Body of pancreas (tissue), 4 donors: ENCODE results near the gene NOP14. TPM values are rescaled to one million over a fixed set of nuclear protein-coding genes. Genes with fewer than 3 reads are reported as not detected.

Experiments used
- ATAC-seq: fragments of 150-250 bp; one replicate; pipeline ENCODE4 v1.9.1; 2016
- DNase-seq, 4 donors: peaks; one replicate each; pipeline ENCODE4 v3.0.0-alpha.2; 2019
- H3K27ac ChIP-seq, 4 donors: fragments of 200-600 bp; sonication (generic); 1 replicate in 3 of 4; 2 replicates in 1 of 4; pipeline versions ENCODE4 v1.5.1 to v1.6.1; 2016 to 2019; ENCODE audit warnings: mild to moderate bottlenecking in 1 of 4, mixed read lengths in 1 of 4, moderate library complexity in 1 of 4
- H3K27me3 ChIP-seq, 2 donors: fragments of 200-600 bp; sonication (generic); one replicate each; pipeline ENCODE4 v1.6.0; 2016; ENCODE audit warnings: mild to moderate bottlenecking in 1 of 2
- H3K36me3 ChIP-seq, 2 donors: fragments of 200-600 bp; sonication (generic); replicated peaks in 1 of 2; 2 replicates each; pipeline ENCODE4 v1.5.1; 2016; ENCODE audit warnings: low read depth in 2 of 2; ENCODE audit not compliant: insufficient read depth in 1 of 2
- H3K4me1 ChIP-seq: fragments of 200-600 bp; sonication (generic); one replicate; pipeline ENCODE4 v1.6.0; 2016
- H3K4me3 ChIP-seq, 2 donors: fragments of 200-600 bp; sonication (generic); 1 replicate in 1 of 2; 2 replicates in 1 of 2; pipeline ENCODE4 v1.5.1; 2016 to 2019
- H3K9me3 ChIP-seq, 3 donors: fragments of 200-600 bp; sonication (generic); 1 replicate in 2 of 3; 2 replicates in 1 of 3; pipeline ENCODE4 v1.5.1; 2016
- CTCF ChIP-seq, 7 experiments: fragments of 450-650 bp in 4 of 7; fragments of 200-600 bp in 3 of 7; sonication (generic) in 3 of 7; IDR thresholded peaks; one replicate each; pipeline ENCODE4 v1.5.1; 2016 to 2019; ENCODE audit warnings: antibody characterized with exemption in 7 of 7
- POLR2A ChIP-seq, 3 donors: fragments of 450-650 bp; IDR thresholded peaks; one replicate each; pipeline ENCODE4 v1.6.1; 2016; ENCODE audit warnings: antibody characterized with exemption in 3 of 3, mild to moderate bottlenecking in 2 of 3
- WGBS, 2 donors: methylation state at CpG; one replicate each; pipeline ENCODE4 v1.1.5; 2017; 5-methylcytosine and 5-hydroxymethylcytosine counted together
- intact Hi-C: fragments of 100-400 bp; cut with DNase I; formaldehyde crosslinking; loops from one replicate; pipeline ENCODE4 v1.15.1; 2023
- total RNA-seq, 2 donors: library from RNA; depleted of rRNA; stranded (reverse); fragments of >200 nt; gene quantifications; one replicate each; pipeline ENCODE4 v1.1.0, GENCODE V29; 2016

The NOP14 gene
- total RNA-seq, 2 donors from 2014 or later: 20.0 to 20.1 TPM

GRCh38 chr4:2906218-2906617 lies 57.0 kb downstream of the NOP14 start:
- TF ChIP-seq POLR2A (IDR thresholded peaks at IDR 0.05) (no peak), CTCF (IDR thresholded peaks at IDR 0.05) (no peak)
- H3K4me1 ChIP-seq: peaks cover 26% of the 10 kb centered on the region
- no peaks in the 10 kb centered on the region for H3K27me3 ChIP-seq
- no peaks in the 10 kb centered on the region for H3K9me3 ChIP-seq
- H3K36me3 ChIP-seq: peaks cover 6 to 29% of the 10 kb centered on the region in 2 donors
- H3K4me3 ChIP-seq: no peak overlapping the region
- intact Hi-C loops: no loop called here
- no peak for DNase-seq
- ATAC-seq: no peak
- WGBS, 2 donors: 73 to 89% methylated on average over 8 of the region's 8 CpGs
- no peak overlapping the region for H3K27ac ChIP-seq

GRCh38 chr4:2905544-2905943 lies 57.7 kb downstream of the NOP14 start:
- Histone ChIP-seq H3K27ac (no peak overlapping the region), H3K9me3 (no peaks in the 10 kb centered on the region), H3K27me3 (no peaks in the 10 kb centered on the region), H3K4me1 (peaks cover 30% of the 10 kb centered on the region), H3K4me3 (no peak overlapping the region), H3K36me3 (peaks cover 6 to 25% of the 10 kb centered on the region in 2 donors)
- intact Hi-C loops: no loop called here
- no peak for DNase-seq
- TF ChIP-seq POLR2A (IDR thresholded peaks at IDR 0.05) (no peak), CTCF (IDR thresholded peaks at IDR 0.05) (no peak)
- WGBS, 2 donors: 81 to 93% methylated on average over 13 of the region's 13 CpGs
- no peak for ATAC-seq

- H3K9me3 ChIP-seq: no peaks in the 10 kb centered on the region
- 19 to 31% methylated on average over 2 of the region's 2 CpGs for WGBS, 2 donors
- no peak overlapping the region for H3K27ac ChIP-seq
- H3K27me3 ChIP-seq: no peaks in the 10 kb centered on the region
- intact Hi-C loops: no loop called here
- TF ChIP-seq POLR2A (IDR thresholded peaks at IDR 0.05) (no peak), CTCF (IDR thresholded peaks at IDR 0.05) (no peak)
- no peak for ATAC-seq
- no peak for DNase-seq
- H3K36me3 ChIP-seq: peaks cover 19 to 30% of the 10 kb centered on the region in 2 donors
- peaks cover 16% of the 10 kb centered on the region for H3K4me1 ChIP-seq
- H3K4me3 ChIP-seq: no peak overlapping the region
Observed at GRCh38 chr4:2902126-2902525, 61.1 kb downstream of the NOP14 start.

- DNase-seq: no peak
- H3K36me3 ChIP-seq: peaks cover 19 to 32% of the 10 kb centered on the region in 2 donors
- WGBS, 2 donors: 56 to 71% methylated on average over 3 of the region's 3 CpGs
Observed at GRCh38 chr4:2901186-2901585, 62.0 kb downstream of the NOP14 start.

More at GRCh38 chr4:2901186-2901585, 62.0 kb downstream of the NOP14 start:
- no peaks in the 10 kb centered on the region for H3K27me3 ChIP-seq
- no peaks in the 10 kb centered on the region for H3K9me3 ChIP-seq
- no peak for ATAC-seq
- intact Hi-C loops: no loop called here
- TF ChIP-seq POLR2A (IDR thresholded peaks at IDR 0.05) (no peak), CTCF (IDR thresholded peaks at IDR 0.05) (no peak)
- H3K27ac ChIP-seq: no peak overlapping the region
- no peak overlapping the region for H3K4me3 ChIP-seq
- H3K4me1 ChIP-seq: peaks cover 14% of the 10 kb centered on the region
